CD4-positive, alpha-beta T cell treated with Interleukin-15 for 1 hour (primary cell): ENCODE results near the gene AQR.
A peak's percentile ranks its signal among the peaks of the same experiment; 100 is the strongest.
"Not testable (repeated sequence)": the region's sequence is repeated elsewhere in the genome, so short reads cannot be mapped to it uniquely, and the experiment has no call there.

Source experiments
- DNase-seq: peaks from one replicate; pipeline ENCODE4 v3.0.0-alpha.2; 2020

AQR gene

GRCh38 chr15:34969340-34970097, at the start of gene AQR:
AQR (minus strand) TSS chr15:34969742; CDS start chr15:34969613, 129 bp downstream.
- DNase-seq: peak; percentile 94

- DNase-seq: no peak
These were observed 44.7 kb upstream of the AQR start for GRCh38 chr15:35014241-35014640.

GRCh38 chr15:35013370-35013769, 43.8 kb upstream of the AQR start:
- DNase-seq: no peak

- DNase-seq: no peak
These were observed 37.9 kb upstream of the AQR start for GRCh38 chr15:35007397-35007796.

- no peak for DNase-seq
These were observed 36.4 kb upstream of the AQR start for GRCh38 chr15:35005933-35006332.

GRCh38 chr15:35003928-35004327, 34.4 kb upstream of the AQR start:
- DNase-seq: no peak

- DNase-seq: no peak
These were observed 31.0 kb upstream of the AQR start for GRCh38 chr15:35000511-35000910.

GRCh38 chr15:34999906-35000305, 30.4 kb upstream of the AQR start:
- no peak for DNase-seq

- no peak for DNase-seq
These were observed 25.4 kb upstream of the AQR start for GRCh38 chr15:34994925-34995324.

- DNase-seq: no peak
These were observed 24.3 kb upstream of the AQR start for GRCh38 chr15:34993877-34994276.

GRCh38 chr15:34993412-34993811, 23.9 kb upstream of the AQR start:
- no peak for DNase-seq

GRCh38 chr15:34988027-34988902, 18.7 kb upstream of the AQR start, which contains the start of gene ZNF770:
ZNF770 (minus strand) TSS chr15:34988287; CDS start chr15:34983434, 4,853 bp downstream.
- peak; percentile 81 for DNase-seq

- DNase-seq: no peak
These were observed 18.1 kb upstream of the AQR start for GRCh38 chr15:34987609-34988026.

- DNase-seq: no peak
These were observed 17.4 kb upstream of the AQR start for GRCh38 chr15:34986771-34987480.

GRCh38 chr15:34986326-34986725, 16.8 kb upstream of the AQR start:
- DNase-seq: no peak

- DNase-seq: no peak
These were observed 15.5 kb upstream of the AQR start for GRCh38 chr15:34984889-34985630.

- no peak for DNase-seq
These were observed 7.2 kb upstream of the AQR start for GRCh38 chr15:34976743-34977142.

GRCh38 chr15:34976073-34976472, 6.5 kb upstream of the AQR start:
- DNase-seq: no peak

- DNase-seq: no peak
These were observed 4.0 kb upstream of the AQR start for GRCh38 chr15:34973512-34973911.

GRCh38 chr15:34970098-34970643, 629 bp upstream of the AQR start:
- not testable (repeated sequence) for DNase-seq

GRCh38 chr15:34964277-34964676, 5.3 kb downstream of the AQR start:
- DNase-seq: no peak

GRCh38 chr15:34953851-34954250, 15.7 kb downstream of the AQR start:
- no peak for DNase-seq
